KOPT-K1 (cell line): ENCODE measurements around the gene PHEX.

Experiments used
- H3K27ac ChIP-seq: fragments of 200-600 bp; sonication (generic); 2 replicates; pipeline ENCODE4 v1.5.1; 2016; ENCODE audit warnings: antibody characterized with exemption, mild to moderate bottlenecking, low read depth, low read length; ENCODE audit not compliant: poor library complexity, severe bottlenecking
- H3K36me3 ChIP-seq: fragments of 200-600 bp; sonication (generic); 2 replicates; pipeline ENCODE4 v1.5.1; 2017; ENCODE audit warnings: antibody characterized with exemption, mild to moderate bottlenecking, low read length, moderate library complexity; ENCODE audit not compliant: insufficient read depth
- H3K9me3 ChIP-seq: fragments of 200-600 bp; sonication (generic); 2 replicates; pipeline ENCODE4 v1.5.1; 2017; ENCODE audit warnings: antibody characterized with exemption, low read length, mild to moderate bottlenecking; ENCODE audit not compliant: insufficient read depth, poor library complexity, severe bottlenecking

The PHEX gene

GRCh38 chrX:22026731-22027130, 5.4 kb upstream of the PHEX start:
- H3K9me3 ChIP-seq: no peaks in the 10 kb centered on the region
- no peak overlapping the region for H3K27ac ChIP-seq
- no peaks in the 10 kb centered on the region for H3K36me3 ChIP-seq

DNA sequence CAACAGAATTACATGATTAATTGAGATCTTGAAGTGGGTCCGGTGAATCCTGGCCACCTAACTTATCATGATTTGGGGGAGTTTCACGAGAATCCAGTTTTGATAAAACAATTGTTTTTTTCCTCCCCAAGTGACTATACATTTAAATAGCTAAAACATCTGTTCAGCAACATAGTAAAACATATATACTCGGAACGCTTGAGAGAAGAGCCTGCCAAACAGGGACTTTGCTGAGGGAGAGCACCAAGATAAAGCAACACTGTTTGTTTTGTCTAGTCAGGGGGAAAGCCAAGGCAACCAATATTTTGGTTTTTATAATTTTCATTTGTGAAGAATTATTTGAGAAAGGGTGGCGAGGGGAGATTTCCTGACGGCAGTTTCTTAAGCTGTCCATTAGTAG, 381 bp downstream of the PHEX start:
- Histone ChIP-seq H3K27ac (no peak overlapping the region), H3K9me3 (no peaks in the 10 kb centered on the region), H3K36me3 (no peaks in the 10 kb centered on the region)

DNA sequence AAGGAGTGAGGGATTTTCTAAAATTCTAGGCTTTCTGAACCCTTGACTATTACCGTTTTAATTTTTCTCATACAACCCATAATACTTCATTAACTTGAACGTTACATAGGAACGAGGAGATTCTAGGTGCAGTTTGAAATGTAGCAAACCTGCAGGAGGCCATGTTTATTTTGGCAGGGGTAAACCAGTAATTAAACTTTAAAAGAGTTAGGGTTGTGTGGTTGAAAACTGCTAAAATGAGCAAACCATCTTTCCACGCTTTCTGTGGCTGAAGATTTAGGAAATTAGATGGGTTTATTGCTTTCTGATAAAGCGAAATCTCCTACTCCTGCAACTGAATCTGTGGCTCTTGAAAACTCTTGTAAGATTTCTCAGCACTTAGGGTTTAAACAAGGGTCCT, 1.7 kb downstream of the PHEX start:
- H3K9me3 ChIP-seq: no peaks in the 10 kb centered on the region
- no peaks in the 10 kb centered on the region for H3K36me3 ChIP-seq
- no peak overlapping the region for H3K27ac ChIP-seq

DNA sequence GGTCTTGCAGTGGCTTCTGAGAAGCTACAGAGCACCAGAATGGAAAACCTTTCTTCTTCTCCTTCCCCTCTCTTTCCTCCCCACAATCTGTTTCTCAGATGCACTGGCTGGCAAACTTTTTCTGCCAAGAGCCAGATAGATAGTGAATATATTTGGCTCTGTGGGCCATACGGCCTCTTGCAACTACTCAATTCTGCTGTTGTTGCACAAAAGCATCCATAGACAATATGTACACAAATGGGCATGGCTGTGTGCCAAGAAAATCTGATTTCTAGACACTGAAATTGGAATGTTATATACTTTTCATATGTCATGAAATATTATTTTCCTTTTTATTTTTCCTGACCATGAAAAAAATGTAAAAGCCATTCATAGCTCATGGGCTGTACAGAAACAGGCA, 3.1 kb downstream of the PHEX start:
- Histone ChIP-seq H3K27ac (no peak overlapping the region), H3K36me3 (no peaks in the 10 kb centered on the region)

DNA sequence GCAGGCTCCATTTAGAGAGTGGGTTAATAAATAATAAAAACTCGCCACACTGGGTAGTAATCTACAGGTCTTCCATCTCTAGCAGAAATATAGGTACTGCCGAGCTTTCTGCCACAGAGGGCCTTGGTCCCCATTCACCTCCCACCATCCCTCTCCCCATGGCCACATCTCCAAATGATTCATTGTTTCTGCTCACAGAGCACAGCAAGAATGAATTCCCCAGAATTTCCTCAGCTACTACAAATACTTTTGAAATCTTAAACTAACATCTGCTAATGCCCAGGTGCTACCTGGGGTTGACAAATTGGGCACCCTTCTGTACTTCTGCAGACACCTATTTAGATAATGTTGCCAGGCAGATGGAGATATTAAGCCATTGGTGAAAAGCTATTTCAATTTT, 5.1 kb downstream of the PHEX start:
- no peaks in the 10 kb centered on the region for H3K36me3 ChIP-seq
- no peak overlapping the region for H3K27ac ChIP-seq
- no peaks in the 10 kb centered on the region for H3K9me3 ChIP-seq

More for the DNA sequence above, 3.1 kb downstream of the PHEX start:
- H3K9me3 ChIP-seq: no peaks in the 10 kb centered on the region

- no peaks in the 10 kb centered on the region for H3K9me3 ChIP-seq
- H3K36me3 ChIP-seq: no peaks in the 10 kb centered on the region
- peak overlapping the region; percentile 39 for H3K27ac ChIP-seq
Observed at GRCh38 chrX:22037911-22038537, 5.9 kb downstream of the PHEX start.

- Histone ChIP-seq H3K9me3 (no peaks in the 10 kb centered on the region), H3K36me3 (no peaks in the 10 kb centered on the region), H3K27ac (no peak overlapping the region)
Observed at GRCh38 chrX:22039541-22039940, 7.4 kb downstream of the PHEX start.

- no peaks in the 10 kb centered on the region for H3K9me3 ChIP-seq
- H3K27ac ChIP-seq: no peak overlapping the region
- H3K36me3 ChIP-seq: no peaks in the 10 kb centered on the region
Observed at GRCh38 chrX:22040184-22040583, 8.1 kb downstream of the PHEX start.

DNA sequence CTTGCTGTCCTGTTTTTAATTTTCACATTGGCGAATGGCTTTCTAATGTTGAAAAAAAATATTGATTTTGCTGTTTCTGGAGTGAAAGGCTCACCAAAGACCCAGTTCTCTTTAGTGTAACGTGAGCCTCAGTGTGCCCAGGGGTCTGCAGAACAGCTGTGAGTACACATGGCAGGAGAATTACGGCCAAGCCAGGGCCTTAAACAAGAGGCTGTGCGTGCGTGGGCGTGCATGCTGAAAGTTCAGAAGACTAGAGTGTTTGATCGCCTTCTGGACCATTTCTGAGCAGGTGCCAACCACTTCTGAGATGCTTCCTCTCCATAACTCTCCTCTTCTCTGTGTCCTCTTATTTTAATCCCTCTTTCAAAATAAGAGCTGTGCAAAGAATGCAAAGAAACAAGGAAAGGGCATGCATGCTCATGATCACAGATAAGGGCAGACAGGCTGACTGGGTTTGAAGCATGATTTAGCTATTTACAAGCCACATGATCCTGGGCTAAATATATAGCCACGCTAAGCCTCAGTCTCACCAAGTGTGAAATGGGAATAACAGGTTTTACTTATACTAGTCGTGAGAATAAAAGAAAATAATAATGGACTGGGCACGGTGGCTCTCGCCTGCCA, 9.9 kb downstream of the PHEX start:
- no peak overlapping the region for H3K27ac ChIP-seq
- no peaks in the 10 kb centered on the region for H3K9me3 ChIP-seq
- no peaks in the 10 kb centered on the region for H3K36me3 ChIP-seq

GRCh38 chrX:22043872-22044271, 11.7 kb downstream of the PHEX start:
- no peak overlapping the region for H3K27ac ChIP-seq
- H3K9me3 ChIP-seq: no peaks in the 10 kb centered on the region
- no peaks in the 10 kb centered on the region for H3K36me3 ChIP-seq

DNA sequence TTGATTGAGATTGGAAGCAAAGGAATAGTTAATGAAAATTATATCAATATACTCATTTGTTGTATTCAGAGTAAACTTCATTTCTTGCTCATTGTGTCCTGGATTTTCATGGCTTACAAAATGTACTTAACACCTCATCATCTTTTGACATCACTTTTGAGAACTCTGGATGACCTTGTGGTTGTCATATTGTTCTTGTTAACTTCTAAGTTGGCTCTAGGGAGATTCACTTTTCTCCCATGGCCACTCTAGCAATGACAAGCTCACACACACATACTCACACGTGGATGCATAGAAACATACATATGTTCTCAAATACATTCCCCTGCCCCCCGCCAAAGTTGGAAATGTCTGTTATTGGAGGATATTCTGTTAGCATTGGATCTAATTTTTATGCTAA, 15.3 kb downstream of the PHEX start:
- Histone ChIP-seq H3K36me3 (no peaks in the 10 kb centered on the region), H3K9me3 (no peaks in the 10 kb centered on the region)

GRCh38 chrX:22053481-22053880, 21.4 kb downstream of the PHEX start:
- H3K9me3 ChIP-seq: no peaks in the 10 kb centered on the region
- no peak overlapping the region for H3K27ac ChIP-seq
- H3K36me3 ChIP-seq: no peaks in the 10 kb centered on the region

More for the DNA sequence above, 15.3 kb downstream of the PHEX start:
- no peak overlapping the region for H3K27ac ChIP-seq

DNA sequence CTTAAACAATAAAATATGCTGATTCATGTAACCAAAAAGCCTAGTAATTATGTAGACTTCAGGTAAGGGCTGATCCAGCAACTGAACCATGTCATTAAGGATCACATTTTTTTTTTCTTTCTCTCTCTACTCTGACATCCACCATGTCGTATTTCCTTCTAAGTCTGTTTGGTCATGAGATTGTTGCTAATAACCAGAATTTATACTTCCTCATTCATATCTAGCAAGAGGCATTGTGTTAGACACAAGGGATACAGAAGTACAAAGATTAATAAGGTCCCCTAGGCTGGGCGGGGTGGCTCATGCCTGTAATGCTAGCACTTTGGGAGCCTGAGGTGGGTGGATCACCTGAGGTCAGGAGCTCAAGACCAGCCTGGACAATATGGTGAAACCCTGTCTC, 24.1 kb downstream of the PHEX start:
- Histone ChIP-seq H3K9me3 (no peaks in the 10 kb centered on the region), H3K27ac (no peak overlapping the region), H3K36me3 (no peaks in the 10 kb centered on the region)

DNA sequence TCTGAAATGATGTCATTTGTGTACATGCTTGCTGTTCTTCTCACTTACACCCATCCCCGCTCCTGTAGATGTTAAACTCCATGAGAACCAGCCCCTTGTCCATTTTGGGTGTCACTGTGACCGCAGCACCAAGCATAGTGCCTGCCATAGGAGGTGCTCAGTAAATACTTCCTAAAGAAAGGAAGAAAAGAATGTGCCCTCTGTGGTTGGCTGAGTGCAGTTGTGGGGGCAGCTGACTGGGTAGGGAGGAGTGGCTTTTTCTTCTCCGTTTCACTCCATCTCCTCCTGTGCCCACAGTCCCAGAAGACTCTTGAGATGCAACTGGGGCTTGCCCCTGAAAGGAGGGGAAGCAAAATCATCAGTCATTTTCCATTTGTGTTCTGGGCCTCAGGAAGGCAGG, 25.5 kb downstream of the PHEX start:
- no peaks in the 10 kb centered on the region for H3K9me3 ChIP-seq
- no peak overlapping the region for H3K27ac ChIP-seq
- H3K36me3 ChIP-seq: no peaks in the 10 kb centered on the region

- Histone ChIP-seq H3K36me3 (no peaks in the 10 kb centered on the region), H3K27ac (no peak overlapping the region), H3K9me3 (no peaks in the 10 kb centered on the region)
Observed at GRCh38 chrX:22059775-22060174, 27.6 kb downstream of the PHEX start.
